DOHH2 (cell line): Measurements from ENCODE around the gene KLHL21.
"Not testable (repeated sequence)": the region's sequence is repeated elsewhere in the genome, so short reads cannot be mapped to it uniquely, and the experiment has no call there.

Source experiments
- H3F3A ChIP-seq: fragments of 200-600 bp; sonication (generic), shearing (Covaris generic); 2 replicates; pipeline ENCODE4 v1.6.0; 2016; ENCODE audit warnings: antibody characterized with exemption, mild to moderate bottlenecking; ENCODE audit not compliant: control insufficient read depth, insufficient read depth
- H3K27ac ChIP-seq: fragments of 200-600 bp; sonication (generic); 2 replicates; pipeline ENCODE4 v1.5.1; 2014; ENCODE audit warnings: low read depth, mild to moderate bottlenecking, low read length, moderate library complexity
- H3K27me3 ChIP-seq: fragments of 200-600 bp; sonication (generic); 2 replicates; pipeline ENCODE4 v1.6.1; 2014; ENCODE audit warnings: mild to moderate bottlenecking, low read length, mixed read lengths; ENCODE audit not compliant: control insufficient read depth
- H3K36me3 ChIP-seq: fragments of 200-600 bp; sonication (generic); 2 replicates; pipeline ENCODE4 v1.6.1; 2014; ENCODE audit warnings: mild to moderate bottlenecking, low read length, moderate library complexity, mixed read lengths; ENCODE audit not compliant: control insufficient read depth
- H3K4me1 ChIP-seq: fragments of 200-600 bp; sonication (generic); 2 replicates; pipeline ENCODE4 v1.6.1; 2014; ENCODE audit warnings: mild to moderate bottlenecking, low read length, mixed read lengths; ENCODE audit not compliant: control insufficient read depth
- H3K4me2 ChIP-seq: fragments of 200-600 bp; sonication (generic); 2 replicates; pipeline ENCODE4 v1.6.0; 2014; ENCODE audit warnings: mild to moderate bottlenecking, low read length, moderate library complexity
- H3K4me3 ChIP-seq: fragments of 200-600 bp; sonication (generic); 2 replicates; pipeline ENCODE4 v1.5.1; 2014; ENCODE audit warnings: mild to moderate bottlenecking, low read length, mixed read lengths
- H3K79me2 ChIP-seq: fragments of 200-600 bp; sonication (generic); 2 replicates; pipeline ENCODE4 v1.6.1; 2014; ENCODE audit warnings: mild to moderate bottlenecking, low read length, mixed read lengths; ENCODE audit not compliant: control insufficient read depth
- H3K9me2 ChIP-seq: fragments of 200-600 bp; sonication (generic); replicated peaks from 2 replicates; pipeline ENCODE4 v1.6.1; 2014; ENCODE audit warnings: mild to moderate bottlenecking, low read length, mixed read lengths; ENCODE audit not compliant: control insufficient read depth
- H3K9me3 ChIP-seq: fragments of 200-600 bp; sonication (generic); 2 replicates; pipeline ENCODE4 v1.6.1; 2014; ENCODE audit warnings: antibody characterized with exemption, low read length, mixed read lengths; ENCODE audit not compliant: control insufficient read depth, insufficient read depth
- H4K20me1 ChIP-seq: fragments of 200-600 bp; sonication (generic); 2 replicates; pipeline ENCODE4 v1.6.0; 2014; ENCODE audit warnings: low read depth, mild to moderate bottlenecking, antibody characterized with exemption, low read length, moderate library complexity; ENCODE audit not compliant: control insufficient read depth, insufficient read depth
- CTCF ChIP-seq: fragments of 200-600 bp; sonication (generic); IDR thresholded peaks from one replicate; pipeline ENCODE4 v1.5.1; 2014; ENCODE audit warnings: antibody characterized with exemption, mild to moderate bottlenecking, low read depth, low read length; ENCODE audit not compliant: poor library complexity, severe bottlenecking
- EZH2phosphoT487 ChIP-seq: fragments of 200-600 bp; sonication (generic); IDR thresholded peaks from 2 replicates; pipeline ENCODE4 v1.6.1; 2017; ENCODE audit warnings: borderline replicate concordance, mild to moderate bottlenecking, antibody characterized with exemption, low read length, moderate library complexity, mixed read lengths

Gene KLHL21

GRCh38 chr1:6637770-6638169, 35.1 kb upstream of the KLHL21 start:
- no peaks in the 10 kb centered on the region for H3K79me2 ChIP-seq
- H3K9me2 ChIP-seq: no peaks in the 10 kb centered on the region
- H3K9me3 ChIP-seq: no peaks in the 10 kb centered on the region
- TF ChIP-seq CTCF: no peak
- TF ChIP-seq EZH2phosphoT487: no peak
- H3K27ac ChIP-seq: no peak overlapping the region
- no peak overlapping the region for H3K4me3 ChIP-seq
- H3K4me2 ChIP-seq: no peak overlapping the region
- H3K4me1 ChIP-seq: no peaks in the 10 kb centered on the region
- H4K20me1 ChIP-seq: no peaks in the 10 kb centered on the region
- peaks cover 73% of the 10 kb centered on the region for H3K36me3 ChIP-seq
- no peaks in the 10 kb centered on the region for H3K27me3 ChIP-seq
- peaks cover 2% of the 10 kb centered on the region; the same call in 1 of the 2 replicates for H3F3A ChIP-seq

GRCh38 chr1:6636778-6637177, 34.1 kb upstream of the KLHL21 start:
- peaks cover 77% of the 10 kb centered on the region for H3K36me3 ChIP-seq
- H3K27ac ChIP-seq, H4K20me1 ChIP-seq, H3K79me2 ChIP-seq, H3K4me2 ChIP-seq, H3K9me2 ChIP-seq, H3K9me3 ChIP-seq, H3F3A ChIP-seq, H3K4me1 ChIP-seq, H3K27me3 ChIP-seq, H3K4me3 ChIP-seq: not testable (repeated sequence)

GRCh38 chr1:6635910-6636760, 33.5 kb upstream of the KLHL21 start:
- Histone ChIP-seq H3K4me3 (no peak overlapping the region), H3K27ac (no peak overlapping the region), H3F3A (peaks cover 2% of the 10 kb centered on the region; the same call in 1 of the 2 replicates), H3K9me2 (no peaks in the 10 kb centered on the region), H4K20me1 (no peaks in the 10 kb centered on the region), H3K9me3 (no peaks in the 10 kb centered on the region), H3K4me2 (no peak overlapping the region), H3K4me1 (no peaks in the 10 kb centered on the region), H3K27me3 (no peaks in the 10 kb centered on the region), H3K79me2 (no peaks in the 10 kb centered on the region), H3K36me3 (peaks cover 73% of the 10 kb centered on the region)
- TF ChIP-seq CTCF: no peak

GRCh38 chr1:6635161-6635909, 32.7 kb upstream of the KLHL21 start:
- H3K27me3 ChIP-seq: no peaks in the 10 kb centered on the region
- peaks cover 74% of the 10 kb centered on the region for H3K36me3 ChIP-seq
- no peaks in the 10 kb centered on the region for H3K9me2 ChIP-seq
- H3K27ac ChIP-seq: no peak overlapping the region
- TF ChIP-seq CTCF (no peak), EZH2phosphoT487 (no peak)
- H3F3A ChIP-seq: peaks cover 2% of the 10 kb centered on the region; the same call in 1 of the 2 replicates
- no peaks in the 10 kb centered on the region for H4K20me1 ChIP-seq
- no peak overlapping the region for H3K4me3 ChIP-seq
- no peaks in the 10 kb centered on the region for H3K9me3 ChIP-seq
- no peaks in the 10 kb centered on the region for H3K79me2 ChIP-seq
- H3K4me2 ChIP-seq: no peak overlapping the region
- H3K4me1 ChIP-seq: no peaks in the 10 kb centered on the region
